ENCODE measurements around the gene KNDC1. TPM values are rescaled to one million over a fixed set of nuclear protein-coding genes. Genes with fewer than 3 reads are reported as not detected.
"Not testable (repeated sequence)": the region's sequence is repeated elsewhere in the genome, so short reads cannot be mapped to it uniquely, and the experiment has no call there.

The KNDC1 gene
- total RNA-seq, 3 donors from 2014 or later = 0.14 to 0.60 (median 0.32) TPM

- ATAC-seq (no peak), DNase-seq (no peak)
- H3K4me1 ChIP-seq (ENCODE audit: low read depth) = no peaks in the 10 kb centered on the region
- H3K4me3 ChIP-seq = no peak overlapping the region
- no peaks in the 10 kb centered on the region for H3K36me3 ChIP-seq (ENCODE audit: low read depth)
- intact Hi-C loops (cut with DNase I, micrococcal nuclease) = no loop called here
- H3K9me3 ChIP-seq = no peaks in the 10 kb centered on the region
- TF ChIP-seq, protein P1, sequence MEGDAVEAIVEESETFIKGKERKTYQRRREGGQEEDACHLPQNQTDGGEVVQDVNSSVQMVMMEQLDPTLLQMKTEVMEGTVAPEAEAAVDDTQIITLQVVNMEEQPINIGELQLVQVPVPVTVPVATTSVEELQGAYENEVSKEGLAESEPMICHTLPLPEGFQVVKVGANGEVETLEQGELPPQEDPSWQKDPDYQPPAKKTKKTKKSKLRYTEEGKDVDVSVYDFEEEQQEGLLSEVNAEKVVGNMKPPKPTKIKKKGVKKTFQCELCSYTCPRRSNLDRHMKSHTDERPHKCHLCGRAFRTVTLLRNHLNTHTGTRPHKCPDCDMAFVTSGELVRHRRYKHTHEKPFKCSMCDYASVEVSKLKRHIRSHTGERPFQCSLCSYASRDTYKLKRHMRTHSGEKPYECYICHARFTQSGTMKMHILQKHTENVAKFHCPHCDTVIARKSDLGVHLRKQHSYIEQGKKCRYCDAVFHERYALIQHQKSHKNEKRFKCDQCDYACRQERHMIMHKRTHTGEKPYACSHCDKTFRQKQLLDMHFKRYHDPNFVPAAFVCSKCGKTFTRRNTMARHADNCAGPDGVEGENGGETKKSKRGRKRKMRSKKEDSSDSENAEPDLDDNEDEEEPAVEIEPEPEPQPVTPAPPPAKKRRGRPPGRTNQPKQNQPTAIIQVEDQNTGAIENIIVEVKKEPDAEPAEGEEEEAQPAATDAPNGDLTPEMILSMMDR (IDR thresholded peaks at IDR 0.05) = no peak
Observed at GRCh38 chr10:133218891-133219290, 58.9 kb downstream of the KNDC1 start.

DNA sequence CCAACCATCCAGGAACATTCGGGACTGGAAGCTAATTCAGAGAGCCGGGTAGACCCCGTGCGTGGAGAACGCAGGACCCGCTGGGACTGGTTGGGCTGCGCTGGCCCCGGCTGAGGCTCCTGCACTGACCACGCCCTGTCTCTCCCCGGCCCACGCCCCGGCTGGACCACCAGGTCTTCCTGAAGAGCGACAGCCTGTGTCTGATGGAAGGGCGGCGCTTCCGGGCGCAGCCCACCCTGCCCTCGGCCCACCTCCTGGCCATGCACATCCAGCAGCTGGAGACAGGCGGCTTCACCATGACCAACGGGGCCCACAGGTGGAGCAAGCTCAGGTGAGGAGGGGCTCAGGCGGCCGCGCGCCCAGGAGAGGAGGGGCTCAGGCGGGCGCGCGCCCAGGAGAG lies 59.8 kb downstream of the KNDC1 start:
- TF ChIP-seq, protein P1 (IDR thresholded peaks at IDR 0.05) = no peak
- intact Hi-C loops (cut with DNase I, micrococcal nuclease) = no loop called here
- no peak for ATAC-seq
- DNase-seq = no peak
- H3K4me3 ChIP-seq = no peak overlapping the region
- no peaks in the 10 kb centered on the region for H3K9me3 ChIP-seq
- H3K36me3 ChIP-seq (ENCODE audit: low read depth) = no peaks in the 10 kb centered on the region
- H3K4me1 ChIP-seq (ENCODE audit: low read depth) = no peaks in the 10 kb centered on the region

GRCh38 chr10:133221331-133221730 lies 61.3 kb downstream of the KNDC1 start:
- H3K9me3 ChIP-seq = no peaks in the 10 kb centered on the region
- H3K36me3 ChIP-seq (ENCODE audit: low read depth) = no peaks in the 10 kb centered on the region
- DNase-seq = no peak
- H3K4me1 ChIP-seq (ENCODE audit: low read depth) = no peaks in the 10 kb centered on the region
- TF ChIP-seq, protein P1 (IDR thresholded peaks at IDR 0.05) = no peak
- intact Hi-C loops (cut with DNase I, micrococcal nuclease) = no loop called here
- H3K4me3 ChIP-seq = no peak overlapping the region
- ATAC-seq = no peak

DNA sequence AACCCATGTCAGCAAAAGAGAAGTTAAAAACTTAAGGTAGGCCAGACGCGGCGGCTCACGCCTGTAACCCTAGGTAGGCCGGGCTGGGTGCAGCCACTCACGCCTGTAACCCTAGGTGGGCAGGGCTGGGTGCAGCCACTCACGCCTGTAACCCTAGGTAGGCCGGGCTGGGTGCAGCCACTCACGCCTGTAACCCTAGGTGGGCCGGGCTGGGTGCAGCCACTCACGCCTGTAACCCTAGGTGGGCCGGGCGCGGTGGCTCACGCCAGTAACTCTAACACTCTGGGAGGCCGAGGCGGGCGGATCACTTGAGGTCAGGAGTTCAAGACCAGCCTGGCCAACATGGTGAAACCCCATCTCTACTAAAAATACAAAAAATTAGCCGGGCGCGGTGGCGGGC lies 61.7 kb downstream of the KNDC1 start:
- intact Hi-C loops (cut with DNase I, micrococcal nuclease); H3K9me3 ChIP-seq; DNase-seq; ATAC-seq; H3K4me1 ChIP-seq (ENCODE audit: low read depth); H3K36me3 ChIP-seq (ENCODE audit: low read depth); H3K4me3 ChIP-seq: not testable (repeated sequence)

DNA sequence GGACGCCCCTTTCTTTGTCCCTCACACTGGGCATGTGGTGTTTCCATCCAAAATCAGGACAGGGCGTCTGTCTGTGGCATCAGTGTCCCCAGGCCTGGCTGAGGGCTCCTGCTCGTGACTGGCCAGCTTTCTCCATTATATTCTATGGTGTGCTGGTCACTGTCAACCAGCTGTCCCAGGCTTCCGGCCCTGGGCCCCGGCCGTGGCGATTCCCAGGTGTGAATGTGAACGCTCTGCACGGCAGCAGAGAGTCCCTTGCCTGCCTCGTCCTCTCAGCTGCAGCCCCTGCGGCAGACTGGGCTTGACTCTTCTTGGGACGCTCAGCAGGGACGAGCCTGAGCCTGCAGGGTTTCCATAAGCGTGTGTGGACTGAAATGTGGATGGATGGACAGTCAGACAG lies 64.1 kb downstream of the KNDC1 start:
- intact Hi-C loops (cut with DNase I, micrococcal nuclease) = no loop called here
- ATAC-seq = no peak
- no peaks in the 10 kb centered on the region for H3K4me1 ChIP-seq (ENCODE audit: low read depth)
- TF ChIP-seq, protein P1 (IDR thresholded peaks at IDR 0.05) = no peak
- H3K9me3 ChIP-seq = no peaks in the 10 kb centered on the region
- DNase-seq = no peak
- no peak overlapping the region for H3K4me3 ChIP-seq
- H3K36me3 ChIP-seq (ENCODE audit: low read depth) = no peaks in the 10 kb centered on the region

DNA sequence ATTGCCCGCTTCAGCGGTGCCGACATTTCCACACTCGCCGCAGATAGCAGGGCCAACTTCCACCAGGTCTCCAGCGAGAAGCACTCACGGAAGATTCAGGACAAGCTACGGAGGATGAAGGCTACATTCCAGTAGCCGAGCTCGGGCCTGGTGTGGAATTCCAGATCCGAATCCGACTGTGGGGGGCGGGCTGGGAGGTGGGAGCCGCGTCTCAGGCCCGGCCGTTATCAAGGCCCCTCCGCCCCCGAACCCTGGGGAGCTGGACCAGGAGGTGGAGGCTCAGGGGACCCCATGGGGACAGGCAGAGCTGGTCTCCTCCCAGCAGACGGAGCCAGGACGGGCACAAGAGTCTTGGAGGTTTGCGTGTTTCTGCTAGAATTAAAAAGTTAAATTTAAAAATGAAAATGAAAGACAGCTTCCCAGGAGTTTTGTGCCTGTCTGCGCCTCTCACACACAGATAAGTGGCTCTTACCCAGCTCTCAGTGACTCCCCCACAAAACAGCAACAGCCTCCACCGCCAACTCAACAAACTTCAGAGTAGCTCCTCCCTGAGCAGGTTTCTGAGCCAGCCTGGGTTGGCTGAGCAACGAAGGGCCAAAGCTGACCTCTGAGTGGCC lies 64.8 kb downstream of the KNDC1 start:
- intact Hi-C loops (cut with DNase I, micrococcal nuclease) = no loop called here
- H3K9me3 ChIP-seq = no peaks in the 10 kb centered on the region

More for the DNA sequence above, 64.8 kb downstream of the KNDC1 start:
- H3K36me3 ChIP-seq (ENCODE audit: low read depth) = no peaks in the 10 kb centered on the region
- H3K4me3 ChIP-seq = no peak overlapping the region
- TF ChIP-seq, protein P1 (IDR thresholded peaks at IDR 0.05) = no peak
- H3K4me1 ChIP-seq (ENCODE audit: low read depth) = no peaks in the 10 kb centered on the region
- DNase-seq (no peak), ATAC-seq (no peak)

All from mucosa of descending colon (tissue), 3 donors.